SK-N-SH treated with all-trans-retinoic acid at 6 μM for 48 hours (cell line): ENCODE results near the gene NFKBIA.

Experiments
- ATAC-seq: fragments of 200-7000 bp; cut with Tn5 transposase; 3 replicates; pipeline ENCODE4 v1.9.1; 2020; ENCODE audit warnings: mild to moderate bottlenecking, moderate library complexity
- BACH2 ChIP-seq: fragments of 250-450 bp; sonication (Bioruptor Pico); IDR thresholded peaks from 2 replicates; pipeline ENCODE4 v1.9.0; 2021; ENCODE audit warnings: mild to moderate bottlenecking, borderline replicate concordance
- CSDC2 ChIP-seq: fragments of 250-450 bp; sonication (Bioruptor Pico); IDR thresholded peaks from 2 replicates; pipeline ENCODE4 v1.5.0; 2020; ENCODE audit warnings: mild to moderate bottlenecking, moderate library complexity
- CSRNP3 ChIP-seq: fragments of 250-450 bp; sonication (Bioruptor Pico); IDR thresholded peaks from 2 replicates; pipeline ENCODE4 v1.5.1; 2021; ENCODE audit warnings: mild to moderate bottlenecking, moderate library complexity
- ESRRG ChIP-seq: fragments of 250-450 bp; sonication (Bioruptor Pico); IDR thresholded peaks from 2 replicates; pipeline ENCODE4 v1.6.1; 2021; ENCODE audit warnings: mild to moderate bottlenecking
- GLIS3 ChIP-seq: fragments of 250-450 bp; sonication (Bioruptor Pico); IDR thresholded peaks from 2 replicates; pipeline ENCODE4 v1.5.0; 2020; ENCODE audit warnings: mild to moderate bottlenecking, moderate library complexity
- ISL1 ChIP-seq: fragments of 250-450 bp; sonication (Bioruptor Pico); IDR thresholded peaks from 2 replicates; pipeline ENCODE4 v2.1.2; 2022; ENCODE audit warnings: mild to moderate bottlenecking, moderate library complexity
- OSR1 ChIP-seq: fragments of 250-450 bp; sonication (Bioruptor Pico); IDR thresholded peaks from 2 replicates; pipeline ENCODE4 v1.8.0; 2022; ENCODE audit warnings: moderate library complexity, mild to moderate bottlenecking, inconsistent platforms
- PATZ1 ChIP-seq: fragments of 250-450 bp; sonication (Bioruptor Pico); IDR thresholded peaks from 2 replicates; pipeline ENCODE4 v1.8.0; 2020; ENCODE audit warnings: mild to moderate bottlenecking, moderate library complexity, borderline replicate concordance
- RARB ChIP-seq: fragments of 250-450 bp; sonication (Bioruptor Pico); IDR thresholded peaks from 2 replicates; pipeline ENCODE4 v1.8.0; 2021; ENCODE audit warnings: mild to moderate bottlenecking, moderate library complexity
- TCF4 ChIP-seq: fragments of 250-450 bp; sonication (Bioruptor Pico); IDR thresholded peaks from 2 replicates; pipeline ENCODE4 v1.8.0; 2021; ENCODE audit warnings: mild to moderate bottlenecking, moderate library complexity, borderline replicate concordance
- TOX ChIP-seq: fragments of 250-450 bp; sonication (Bioruptor Pico); IDR thresholded peaks from 2 replicates; pipeline ENCODE4 v1.8.0; 2021; ENCODE audit warnings: mild to moderate bottlenecking, moderate library complexity, borderline replicate concordance
- ZC3H10 ChIP-seq: fragments of 250-450 bp; sonication (Bioruptor Pico); IDR thresholded peaks from 2 replicates; pipeline ENCODE4 v1.5.1; 2021; ENCODE audit warnings: mild to moderate bottlenecking, moderate library complexity
- ZFP3 ChIP-seq: fragments of 250-450 bp; sonication (Bioruptor Pico); IDR thresholded peaks from 2 replicates; pipeline ENCODE4 v1.5.0; 2020; ENCODE audit warnings: mild to moderate bottlenecking, moderate library complexity
- ZFP30 ChIP-seq: fragments of 450-650 bp; formaldehyde crosslinking; IDR thresholded peaks from 2 replicates; pipeline ENCODE4 v1.5.0; 2022; ENCODE audit warnings: mild to moderate bottlenecking, moderate library complexity
- ZNF70 ChIP-seq: fragments of 450-650 bp; formaldehyde crosslinking; IDR thresholded peaks from 2 replicates; pipeline ENCODE4 v1.5.0; 2020; ENCODE audit warnings: mild to moderate bottlenecking, moderate library complexity
- ZNF8 ChIP-seq: fragments of 450-650 bp; formaldehyde crosslinking; IDR thresholded peaks from 2 replicates; pipeline ENCODE4 v1.5.0; 2020; ENCODE audit warnings: mild to moderate bottlenecking, moderate library complexity
- TF ChIP-seq, protein P1 (sequence below): fragments of 250-450 bp; sonication (Bioruptor Pico); IDR thresholded peaks from 2 replicates; pipeline ENCODE4 v1.5.1; 2020; ENCODE audit warnings: low read depth, mild to moderate bottlenecking, moderate library complexity
- TF ChIP-seq, protein P2 (sequence below): fragments of 250-450 bp; sonication (Bioruptor Pico); IDR thresholded peaks from 2 replicates; pipeline ENCODE4 v1.8.0; 2021; ENCODE audit warnings: low read depth, mild to moderate bottlenecking, moderate library complexity, borderline replicate concordance
- TF ChIP-seq, protein P3 (sequence below): fragments of 250-450 bp; sonication (Bioruptor Pico); IDR thresholded peaks from 2 replicates; pipeline ENCODE4 v1.5.0; 2020; ENCODE audit warnings: mild to moderate bottlenecking, moderate library complexity

Gene NFKBIA

GRCh38 chr14:35390577-35391387, 13.8 kb downstream of the NFKBIA start:
- ATAC-seq = peak; percentile 48
- TF ChIP-seq, protein P1, sequence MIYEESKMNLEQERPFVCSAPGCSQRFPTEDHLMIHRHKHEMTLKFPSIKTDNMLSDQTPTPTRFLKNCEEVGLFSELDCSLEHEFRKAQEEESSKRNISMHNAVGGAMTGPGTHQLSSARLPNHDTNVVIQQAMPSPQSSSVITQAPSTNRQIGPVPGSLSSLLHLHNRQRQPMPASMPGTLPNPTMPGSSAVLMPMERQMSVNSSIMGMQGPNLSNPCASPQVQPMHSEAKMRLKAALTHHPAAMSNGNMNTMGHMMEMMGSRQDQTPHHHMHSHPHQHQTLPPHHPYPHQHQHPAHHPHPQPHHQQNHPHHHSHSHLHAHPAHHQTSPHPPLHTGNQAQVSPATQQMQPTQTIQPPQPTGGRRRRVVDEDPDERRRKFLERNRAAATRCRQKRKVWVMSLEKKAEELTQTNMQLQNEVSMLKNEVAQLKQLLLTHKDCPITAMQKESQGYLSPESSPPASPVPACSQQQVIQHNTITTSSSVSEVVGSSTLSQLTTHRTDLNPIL = no peak
- no peak for TF ChIP-seq TOX (CRISPR knock-in tag)
- TF ChIP-seq CSRNP3 (CRISPR knock-in tag) = no peak
- TF ChIP-seq ZC3H10 (CRISPR knock-in tag) = no peak
- no peak for TF ChIP-seq TCF4 (CRISPR knock-in tag)
- no peak for TF ChIP-seq OSR1 (CRISPR knock-in tag)
- TF ChIP-seq ESRRG (CRISPR knock-in tag) = no peak

DNA sequence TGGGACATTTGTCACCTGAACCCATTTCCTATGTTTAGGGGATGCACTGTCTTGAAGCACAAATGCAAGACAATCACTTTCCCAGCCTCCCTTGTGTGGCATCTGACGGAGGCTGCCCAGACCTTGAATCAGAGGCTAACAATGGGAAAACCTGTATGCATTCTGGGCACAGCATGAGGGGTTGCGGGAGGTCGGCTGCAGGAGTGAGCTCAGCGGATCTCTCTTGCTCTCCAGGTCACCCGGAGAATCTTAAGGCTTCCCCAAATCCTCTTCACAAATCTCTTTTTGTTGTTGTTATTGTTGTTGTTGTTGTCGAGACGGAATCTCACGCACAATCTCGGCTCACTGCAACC, 15.3 kb downstream of the NFKBIA start:
- TF ChIP-seq RARB (CRISPR knock-in tag) (no peak), CSDC2 (CRISPR knock-in tag) (no peak), BACH2 (CRISPR knock-in tag) (no peak), ZFP30 (no peak), CSRNP3 (CRISPR knock-in tag) (no peak), ZNF8 (CRISPR knock-in tag) (no peak), ZFP3 (CRISPR knock-in tag) (no peak), TOX (CRISPR knock-in tag) (no peak), GLIS3 (CRISPR knock-in tag) (no peak), ZC3H10 (CRISPR knock-in tag) (no peak), ZNF70 (no peak), ESRRG (CRISPR knock-in tag) (no peak), ISL1 (CRISPR knock-in tag) (no peak), PATZ1 (no peak)
- TF ChIP-seq, protein P2, sequence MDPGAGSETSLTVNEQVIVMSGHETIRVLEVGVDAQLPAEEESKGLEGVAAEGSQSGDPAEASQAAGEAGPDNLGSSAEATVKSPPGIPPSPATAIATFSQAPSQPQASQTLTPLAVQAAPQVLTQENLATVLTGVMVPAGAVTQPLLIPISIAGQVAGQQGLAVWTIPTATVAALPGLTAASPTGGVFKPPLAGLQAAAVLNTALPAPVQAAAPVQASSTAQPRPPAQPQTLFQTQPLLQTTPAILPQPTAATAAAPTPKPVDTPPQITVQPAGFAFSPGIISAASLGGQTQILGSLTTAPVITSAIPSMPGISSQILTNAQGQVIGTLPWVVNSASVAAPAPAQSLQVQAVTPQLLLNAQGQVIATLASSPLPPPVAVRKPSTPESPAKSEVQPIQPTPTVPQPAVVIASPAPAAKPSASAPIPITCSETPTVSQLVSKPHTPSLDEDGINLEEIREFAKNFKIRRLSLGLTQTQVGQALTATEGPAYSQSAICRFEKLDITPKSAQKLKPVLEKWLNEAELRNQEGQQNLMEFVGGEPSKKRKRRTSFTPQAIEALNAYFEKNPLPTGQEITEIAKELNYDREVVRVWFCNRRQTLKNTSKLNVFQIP = no peak
- TF ChIP-seq, protein P3, sequence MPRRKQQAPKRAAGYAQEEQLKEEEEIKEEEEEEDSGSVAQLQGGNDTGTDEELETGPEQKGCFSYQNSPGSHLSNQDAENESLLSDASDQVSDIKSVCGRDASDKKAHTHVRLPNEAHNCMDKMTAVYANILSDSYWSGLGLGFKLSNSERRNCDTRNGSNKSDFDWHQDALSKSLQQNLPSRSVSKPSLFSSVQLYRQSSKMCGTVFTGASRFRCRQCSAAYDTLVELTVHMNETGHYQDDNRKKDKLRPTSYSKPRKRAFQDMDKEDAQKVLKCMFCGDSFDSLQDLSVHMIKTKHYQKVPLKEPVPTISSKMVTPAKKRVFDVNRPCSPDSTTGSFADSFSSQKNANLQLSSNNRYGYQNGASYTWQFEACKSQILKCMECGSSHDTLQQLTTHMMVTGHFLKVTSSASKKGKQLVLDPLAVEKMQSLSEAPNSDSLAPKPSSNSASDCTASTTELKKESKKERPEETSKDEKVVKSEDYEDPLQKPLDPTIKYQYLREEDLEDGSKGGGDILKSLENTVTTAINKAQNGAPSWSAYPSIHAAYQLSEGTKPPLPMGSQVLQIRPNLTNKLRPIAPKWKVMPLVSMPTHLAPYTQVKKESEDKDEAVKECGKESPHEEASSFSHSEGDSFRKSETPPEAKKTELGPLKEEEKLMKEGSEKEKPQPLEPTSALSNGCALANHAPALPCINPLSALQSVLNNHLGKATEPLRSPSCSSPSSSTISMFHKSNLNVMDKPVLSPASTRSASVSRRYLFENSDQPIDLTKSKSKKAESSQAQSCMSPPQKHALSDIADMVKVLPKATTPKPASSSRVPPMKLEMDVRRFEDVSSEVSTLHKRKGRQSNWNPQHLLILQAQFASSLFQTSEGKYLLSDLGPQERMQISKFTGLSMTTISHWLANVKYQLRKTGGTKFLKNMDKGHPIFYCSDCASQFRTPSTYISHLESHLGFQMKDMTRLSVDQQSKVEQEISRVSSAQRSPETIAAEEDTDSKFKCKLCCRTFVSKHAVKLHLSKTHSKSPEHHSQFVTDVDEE (CRISPR knock-in tag) = no peak
- TF ChIP-seq, protein P1 = no peak
- ATAC-seq = no peak
